Forelimb muscle (tissue), 1 donor: Measurements from ENCODE around the gene OBSCN. TPM values are rescaled to one million over a fixed set of nuclear protein-coding genes. Genes with fewer than 3 reads are reported as not detected.

Source experiments
- DNase-seq: peaks from one replicate; pipeline ENCODE4 v3.0.0-alpha.2; 2013; ENCODE audit warnings: low read depth
- polyA plus RNA-seq: library from polyadenylated mRNA; unstranded; fragments of 120-200 nt; gene quantifications from one replicate; pipeline ENCODE4 v1.2.1, GENCODE V29; 2013; ENCODE audit not compliant: insufficient read length

OBSCN gene
- polyA plus RNA-seq, 1 donor = 358 TPM

- DNase-seq = no peak
Measured at GRCh38 chr1:228376262-228376628, 168.4 kb downstream of the OBSCN start.

GRCh38 chr1:228376651-228377631 lies 169.1 kb downstream of the OBSCN start:
- no peak for DNase-seq

- no peak for DNase-seq
Measured at GRCh38 chr1:228377664-228378089, 169.8 kb downstream of the OBSCN start.

GRCh38 chr1:228378090-228378872 lies 170.4 kb downstream of the OBSCN start:
- DNase-seq = peak; percentile 38

- DNase-seq = no peak
Measured at GRCh38 chr1:228378873-228379460, 171.1 kb downstream of the OBSCN start.

- no peak for DNase-seq
Measured at GRCh38 chr1:228379666-228380065, 171.8 kb downstream of the OBSCN start.

- DNase-seq = no peak
Measured at GRCh38 chr1:228381356-228381755, 173.5 kb downstream of the OBSCN start.

- DNase-seq = no peak
Measured at GRCh38 chr1:228383773-228384172, 175.9 kb downstream of the OBSCN start.

GRCh38 chr1:228385232-228385631 lies 177.4 kb downstream of the OBSCN start:
- DNase-seq = no peak

GRCh38 chr1:228387321-228387720 lies 179.5 kb downstream of the OBSCN start:
- DNase-seq = no peak

GRCh38 chr1:228390649-228391048 lies 182.8 kb downstream of the OBSCN start:
- no peak for DNase-seq

GRCh38 chr1:228391411-228392020 lies 183.7 kb downstream of the OBSCN start:
- DNase-seq = no peak

- no peak for DNase-seq
Measured at GRCh38 chr1:228392111-228392936, 184.5 kb downstream of the OBSCN start.

GRCh38 chr1:228393268-228393701 lies 185.4 kb downstream of the OBSCN start:
- no peak for DNase-seq

GRCh38 chr1:228393811-228394570 lies 186.1 kb downstream of the OBSCN start:
- DNase-seq = no peak

GRCh38 chr1:228394571-228395394 lies 186.9 kb downstream of the OBSCN start:
- DNase-seq = no peak

GRCh38 chr1:228396770-228397662 lies 189.2 kb downstream of the OBSCN start:
- no peak for DNase-seq

- no peak for DNase-seq
Measured at GRCh38 chr1:228397966-228398365, 190.1 kb downstream of the OBSCN start.
